ENCODE measurements around the gene RNF208.

Gene RNF208

GRCh38 chr9:137189297-137190295, 32.4 kb downstream of the RNF208 start:
- no peak for DNase-seq

- peak; percentile 93 for DNase-seq
Observed at GRCh38 chr9:137188490-137189296, 33.3 kb downstream of the RNF208 start, which contains the start of the genes ANAPC2 and SSNA1. Gene ANAPC2 (minus strand): TSS chr9:137188560. CDS start chr9:137188532, 28 bp downstream. Gene SSNA1 (plus strand): TSS chr9:137188676. CDS start chr9:137188727, 51 bp downstream.

GRCh38 chr9:137188086-137188489, 34.0 kb downstream of the RNF208 start:
- DNase-seq = no peak

- DNase-seq = no peak
Observed at GRCh38 chr9:137187386-137187785, 34.7 kb downstream of the RNF208 start.

GRCh38 chr9:137186385-137186784, 35.7 kb downstream of the RNF208 start:
- DNase-seq = no peak

GRCh38 chr9:137185921-137186320, 36.1 kb downstream of the RNF208 start:
- no peak for DNase-seq

- DNase-seq = no peak
Observed at GRCh38 chr9:137184881-137185660, 37.0 kb downstream of the RNF208 start.

- DNase-seq = no peak
Observed at GRCh38 chr9:137183980-137184595, 38.0 kb downstream of the RNF208 start.

- no peak for DNase-seq
Observed at GRCh38 chr9:137182836-137183235, 39.2 kb downstream of the RNF208 start.

- no peak for DNase-seq
Observed at GRCh38 chr9:137181680-137182079, 40.4 kb downstream of the RNF208 start.

GRCh38 chr9:137180491-137180890, 41.5 kb downstream of the RNF208 start:
- no peak for DNase-seq

- no peak for DNase-seq
Observed at GRCh38 chr9:137179761-137180160, 42.3 kb downstream of the RNF208 start.

- no peak for DNase-seq
Observed at GRCh38 chr9:137178939-137179630, 43.0 kb downstream of the RNF208 start.

- no peak for DNase-seq
Observed at GRCh38 chr9:137178201-137178938, 43.7 kb downstream of the RNF208 start.

GRCh38 chr9:137176302-137177182, 45.5 kb downstream of the RNF208 start:
- DNase-seq = no peak

- no peak for DNase-seq
Observed at GRCh38 chr9:137175345-137175961, 46.6 kb downstream of the RNF208 start.

GRCh38 chr9:137174722-137175293, 47.2 kb downstream of the RNF208 start:
- DNase-seq = no peak

GRCh38 chr9:137173796-137174664, 48.0 kb downstream of the RNF208 start:
- DNase-seq = no peak

All from effector CD4-positive, alpha-beta T cell (primary cell).